CD4-positive, CD25-positive, alpha-beta regulatory T cell (primary cell): ENCODE measurements around the gene TTF2. TPM values are rescaled to one million over a fixed set of nuclear protein-coding genes. Genes with fewer than 3 reads are reported as not detected.

Experiments
- ATAC-seq, 2 donors: fragments of 150-1000 bp; cut with Tn5 transposase; one replicate each; pipeline ENCODE4 v1.10.0; 2021; ENCODE audit warnings: low read depth in 2 of 2, moderate number of reproducible peaks in 2 of 2, moderate library complexity in 1 of 2
- DNase-seq, 3 donors: peaks; one replicate each; pipeline versions ENCODE4 v3.0.0 to v3.0.0-alpha.2; 2012 to 2022; ENCODE audit warnings: mixed read lengths in 1 of 3
- H3K27ac ChIP-seq: one replicate; pipeline ENCODE4 v1.7.0; 2013; ENCODE audit warnings: mild to moderate bottlenecking, low read length; ENCODE audit not compliant: insufficient read depth, poor library complexity, severe bottlenecking
- H3K27me3 ChIP-seq: one replicate; pipeline ENCODE4 v1.7.0; 2013; ENCODE audit warnings: low read length; ENCODE audit not compliant: control insufficient read depth, insufficient read depth
- H3K36me3 ChIP-seq: one replicate; pipeline ENCODE4 v1.7.0; 2013; ENCODE audit warnings: mild to moderate bottlenecking, low read length, moderate library complexity; ENCODE audit not compliant: control insufficient read depth, insufficient read depth
- H3K4me1 ChIP-seq: 2 replicates; pipeline ENCODE4 v1.7.0; 2013; ENCODE audit warnings: mild to moderate bottlenecking, low read length; ENCODE audit not compliant: insufficient read depth, control insufficient read depth, poor library complexity, severe bottlenecking
- H3K4me3 ChIP-seq: one replicate; pipeline ENCODE4 v1.7.0; 2013; ENCODE audit warnings: low read depth, mild to moderate bottlenecking, low read length, moderate library complexity
- H3K9me3 ChIP-seq, 2 experiments: 1 replicate in 1 of 2; 2 replicates in 1 of 2; pipeline ENCODE4 v1.7.0; 2013; ENCODE audit warnings: low read length in 2 of 2, mild to moderate bottlenecking in 1 of 2, moderate library complexity in 1 of 2; ENCODE audit not compliant: control insufficient read depth in 2 of 2
- H3K27ac Mint-ChIP-seq, 3 donors: one replicate each; pipeline ENCODE4 v1.8.0; 2020 to 2022; ENCODE audit warnings: mild to moderate bottlenecking in 3 of 3, mixed read lengths in 3 of 3, moderate library complexity in 2 of 3
- H3K27me3 Mint-ChIP-seq: one replicate; pipeline ENCODE4 v1.8.0; 2022; ENCODE audit warnings: mild to moderate bottlenecking, mixed read lengths
- H3K36me3 Mint-ChIP-seq: one replicate; pipeline ENCODE4 v1.8.0; 2020; ENCODE audit warnings: mixed read lengths
- H3K4me1 Mint-ChIP-seq, 4 donors: one replicate each; pipeline ENCODE4 v1.8.0; 2020 to 2022; ENCODE audit warnings: mixed read lengths in 4 of 4, mild to moderate bottlenecking in 1 of 4
- H3K4me3 Mint-ChIP-seq, 4 donors: one replicate each; pipeline ENCODE4 v1.8.0; 2020 to 2022; ENCODE audit warnings: mild to moderate bottlenecking in 4 of 4, mixed read lengths in 4 of 4, moderate library complexity in 3 of 4
- H3K9me3 Mint-ChIP-seq, 7 donors: one replicate each; pipeline ENCODE4 v1.8.0; 2020 to 2022; ENCODE audit warnings: mixed read lengths in 7 of 7, mild to moderate bottlenecking in 3 of 7, moderate library complexity in 2 of 7
- polyA plus RNA-seq, 4 donors: library from polyadenylated mRNA; unstranded; fragments of 300-500 nt; fragmentation: Illumina TruSeq; gene quantifications; one replicate each; pipeline ENCODE4 v1.2.3, GENCODE V29; 2021
- total RNA-seq: library from RNA; stranded (reverse); gene quantifications from one replicate; pipeline ENCODE4 v1.2.3, GENCODE V29; 2022

The TTF2 gene
- total RNA-seq = 58.9 TPM
- polyA plus RNA-seq = 10 to 100 TPM in 2 of 4 donors, 1 to 10 TPM in 2; 5.3 to 13.0 (median 9.7) TPM

DNA sequence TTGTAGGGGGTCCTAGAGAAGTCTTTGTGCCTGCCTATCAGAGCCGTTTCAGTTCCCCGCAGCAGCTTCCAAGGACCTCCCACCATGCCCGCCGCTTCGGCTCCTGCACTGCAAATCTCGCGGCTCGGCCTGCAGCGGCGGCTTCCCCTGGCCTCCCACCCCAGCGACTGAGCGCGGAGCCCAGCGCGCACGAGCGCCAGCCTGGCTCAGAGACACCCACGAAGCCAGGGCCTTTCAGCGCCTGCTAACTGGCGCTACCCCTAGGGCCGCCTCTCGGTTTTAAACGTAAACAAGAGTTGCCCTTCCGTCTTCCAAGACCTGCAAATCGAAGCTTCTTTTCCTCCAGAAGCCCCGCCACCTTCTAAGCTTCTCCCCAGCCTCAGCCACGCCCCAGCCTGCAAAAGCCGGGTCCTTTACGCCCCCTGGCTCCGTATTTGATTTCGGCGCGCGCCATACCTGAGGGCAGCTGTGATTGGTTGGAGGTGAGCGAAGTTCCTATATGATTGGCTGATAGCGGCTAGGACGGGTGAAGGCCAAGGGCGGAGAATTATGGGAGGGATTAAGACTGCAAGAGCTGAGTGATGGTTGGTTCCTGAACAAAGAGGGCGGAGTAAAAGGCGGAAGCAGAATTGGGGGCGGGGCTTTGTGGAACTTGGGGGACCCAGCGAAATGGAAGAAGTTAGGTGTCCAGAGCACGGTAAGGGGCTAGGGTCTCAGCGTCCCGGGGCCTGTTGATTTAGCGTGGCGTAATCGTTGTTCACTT is at the start of gene TTF2:
TSS of gene TTF2 (plus strand) at position 649 of the 763 bp plus-strand sequence. CDS start at position 670, 21 bp downstream.
- peaks cover 15% of the 10 kb centered on the region for H3K36me3 Mint-ChIP-seq
- H3K36me3 ChIP-seq = no peaks in the 10 kb centered on the region
- peak within 1 kb of the TSS; percentile 93 for H3K27ac ChIP-seq
- no peaks in the 10 kb centered on the region for H3K9me3 ChIP-seq
- H3K4me3 Mint-ChIP-seq = no peak within 1 kb of the TSS
- peaks cover 32 to 62% (median 43%) of the 10 kb centered on the region in 4 donors for H3K4me1 Mint-ChIP-seq
- H3K27me3 ChIP-seq = no peaks in the 10 kb centered on the region
- peak; percentile 94 to 100 (median 99) for DNase-seq
- no peaks in the 10 kb centered on the region for H3K9me3 Mint-ChIP-seq
- H3K4me1 ChIP-seq = peaks cover 53% of the 10 kb centered on the region
- peak within 1 kb of the TSS; percentile 89 for H3K4me3 ChIP-seq
- peak; percentile 96 to 97 for ATAC-seq
- no peaks in the 10 kb centered on the region for H3K27me3 Mint-ChIP-seq
- peak within 1 kb of the TSS in 2 of 3 donors; percentile 90 to 92 for H3K27ac Mint-ChIP-seq

- no peaks in the 10 kb centered on the region for H3K9me3 Mint-ChIP-seq
- Histone ChIP-seq H3K36me3 (no peaks in the 10 kb centered on the region), H3K4me1 (peaks cover 15% of the 10 kb centered on the region), H3K27ac (no peak overlapping the region), H3K4me3 (no peak overlapping the region), H3K27me3 (no peaks in the 10 kb centered on the region), H3K9me3 (no peaks in the 10 kb centered on the region)
- H3K27me3 Mint-ChIP-seq = no peaks in the 10 kb centered on the region
- H3K36me3 Mint-ChIP-seq = peaks cover 13% of the 10 kb centered on the region
- DNase-seq (no peak), ATAC-seq (no peak)
- peak overlapping the region in 1 of 3 donors; percentile 73 for H3K27ac Mint-ChIP-seq
- no peak overlapping the region for H3K4me3 Mint-ChIP-seq
- H3K4me1 Mint-ChIP-seq = peaks cover 12 to 82% (median 35%) of the 10 kb centered on the region in 4 donors
These were observed 48.8 kb upstream of the TTF2 start for GRCh38 chr1:117011334-117011733.

DNA sequence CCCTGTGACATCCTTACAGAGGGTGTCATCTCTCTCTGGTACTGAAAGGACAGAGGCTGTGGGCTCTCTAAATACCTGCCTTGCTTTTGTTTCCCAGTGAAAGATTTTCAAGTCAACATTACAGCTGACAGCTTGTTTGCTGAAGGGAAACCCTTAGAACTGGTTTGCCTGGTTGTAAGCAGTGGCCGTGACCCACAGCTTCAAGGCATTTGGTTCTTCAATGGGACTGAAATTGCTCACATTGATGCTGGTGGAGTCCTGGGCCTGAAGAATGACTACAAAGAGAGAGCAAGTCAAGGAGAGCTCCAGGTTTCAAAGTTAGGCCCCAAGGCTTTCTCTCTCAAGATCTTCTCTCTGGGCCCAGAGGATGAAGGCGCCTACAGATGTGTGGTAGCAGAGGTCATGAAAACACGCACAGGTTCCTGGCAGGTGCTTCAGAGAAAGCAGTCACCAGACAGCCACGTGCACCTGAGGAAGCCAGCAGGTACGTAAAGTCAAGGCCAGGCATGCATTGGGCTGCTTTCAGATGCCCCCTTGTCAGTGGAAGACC is 46.7 kb upstream of the TTF2 start:
- Mint-ChIP-seq H3K27ac (peak overlapping the region in 1 of 3 donors; percentile 83), H3K9me3 (no peaks in the 10 kb centered on the region), H3K36me3 (peaks cover 13% of the 10 kb centered on the region), H3K4me1 (peaks cover 9 to 83% (median 34%) of the 10 kb centered on the region in 4 donors), H3K4me3 (no peak overlapping the region), H3K27me3 (no peaks in the 10 kb centered on the region)
- Histone ChIP-seq H3K27me3 (no peaks in the 10 kb centered on the region), H3K4me1 (peaks cover 23% of the 10 kb centered on the region), H3K36me3 (no peaks in the 10 kb centered on the region), H3K4me3 (no peak overlapping the region), H3K9me3 (no peaks in the 10 kb centered on the region), H3K27ac (no peak overlapping the region)
- ATAC-seq (peak in 1 of 2 donors; percentile 40), DNase-seq (no peak)

GRCh38 chr1:117014209-117014608 is 45.9 kb upstream of the TTF2 start:
- ATAC-seq (peak in 1 of 2 donors; percentile 49), DNase-seq (no peak)
- no peaks in the 10 kb centered on the region for H3K27me3 ChIP-seq
- Mint-ChIP-seq H3K36me3 (peaks cover 13% of the 10 kb centered on the region), H3K4me1 (peaks cover 9 to 79% (median 28%) of the 10 kb centered on the region in 4 donors), H3K9me3 (no peaks in the 10 kb centered on the region), H3K4me3 (peak overlapping the region in 2 of 4 donors; percentile 21 to 54), H3K27ac (peak overlapping the region in 2 of 3 donors; percentile 13 to 45), H3K27me3 (no peaks in the 10 kb centered on the region)
- H3K27ac ChIP-seq = no peak overlapping the region
- H3K4me1 ChIP-seq = peaks cover 14% of the 10 kb centered on the region
- H3K4me3 ChIP-seq = no peak overlapping the region
- no peaks in the 10 kb centered on the region for H3K36me3 ChIP-seq
- H3K9me3 ChIP-seq = no peaks in the 10 kb centered on the region

- H3K4me1 ChIP-seq = peaks cover 13% of the 10 kb centered on the region
- H3K36me3 ChIP-seq = no peaks in the 10 kb centered on the region
- Mint-ChIP-seq H3K4me1 (peaks cover 5 to 63% (median 22%) of the 10 kb centered on the region in 4 donors), H3K27me3 (no peaks in the 10 kb centered on the region), H3K36me3 (peaks cover 15% of the 10 kb centered on the region), H3K9me3 (no peaks in the 10 kb centered on the region), H3K4me3 (peak overlapping the region in 1 of 4 donors; percentile 66), H3K27ac (peak overlapping the region; percentile 8 to 83 (median 70))
- no peaks in the 10 kb centered on the region for H3K27me3 ChIP-seq
- ATAC-seq (no peak), DNase-seq (no peak)
- peak overlapping the region; percentile 15 for H3K4me3 ChIP-seq
- H3K27ac ChIP-seq = no peak overlapping the region
- H3K9me3 ChIP-seq = no peaks in the 10 kb centered on the region
These were observed 44.4 kb upstream of the TTF2 start for GRCh38 chr1:117015724-117016123.

- Mint-ChIP-seq H3K4me3 (peak overlapping the region in 2 of 4 donors; percentile 3 to 64), H3K27me3 (no peaks in the 10 kb centered on the region), H3K4me1 (peaks cover 2 to 56% (median 22%) of the 10 kb centered on the region in 4 donors), H3K27ac (peak overlapping the region in 1 of 3 donors; percentile 80), H3K36me3 (peaks cover 14% of the 10 kb centered on the region), H3K9me3 (no peaks in the 10 kb centered on the region)
- H3K27me3 ChIP-seq = no peaks in the 10 kb centered on the region
- DNase-seq (no peak), ATAC-seq (no peak)
- peaks cover 13% of the 10 kb centered on the region for H3K4me1 ChIP-seq
- H3K36me3 ChIP-seq = peaks cover 5% of the 10 kb centered on the region
- H3K27ac ChIP-seq = no peak overlapping the region
- H3K9me3 ChIP-seq = no peaks in the 10 kb centered on the region
- H3K4me3 ChIP-seq = peak overlapping the region; percentile 22
These were observed 43.1 kb upstream of the TTF2 start for GRCh38 chr1:117017062-117017461.

DNA sequence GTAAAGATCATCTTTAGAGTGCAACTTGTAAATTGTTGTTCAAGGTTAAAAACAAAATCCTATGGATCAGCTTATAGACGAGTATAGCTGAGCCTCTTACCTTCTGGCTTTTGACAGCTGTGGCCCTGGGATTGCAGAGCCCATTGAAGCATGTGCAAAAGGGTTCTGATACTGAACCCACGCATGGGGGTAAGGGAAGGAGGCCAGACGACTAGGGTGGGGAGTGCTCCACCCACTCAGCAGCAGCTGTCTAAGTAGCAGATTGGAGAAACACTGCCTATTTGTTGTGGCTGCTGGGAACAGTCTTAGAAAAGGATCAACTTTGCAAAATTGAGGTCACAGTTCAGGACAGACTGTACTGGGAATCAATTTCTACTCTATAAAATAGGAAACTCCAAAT is 42.5 kb upstream of the TTF2 start:
- ATAC-seq = no peak
- H3K36me3 Mint-ChIP-seq = peaks cover 13% of the 10 kb centered on the region

More for the DNA sequence above, 42.5 kb upstream of the TTF2 start:
- Mint-ChIP-seq H3K9me3 (no peaks in the 10 kb centered on the region), H3K27ac (no peak overlapping the region), H3K4me1 (peaks cover 2 to 54% (median 22%) of the 10 kb centered on the region in 4 donors), H3K4me3 (no peak overlapping the region), H3K27me3 (no peaks in the 10 kb centered on the region)
- peaks cover 13% of the 10 kb centered on the region for H3K4me1 ChIP-seq
- no peak for DNase-seq
- H3K36me3 ChIP-seq = peaks cover 5% of the 10 kb centered on the region
- H3K27me3 ChIP-seq = no peaks in the 10 kb centered on the region
- peak overlapping the region; percentile 3 for H3K4me3 ChIP-seq
- no peak overlapping the region for H3K27ac ChIP-seq
- no peaks in the 10 kb centered on the region for H3K9me3 ChIP-seq
